Panc1 (cell line): ENCODE results near the gene APOL4. TPM values are rescaled to one million over a fixed set of nuclear protein-coding genes. Genes with fewer than 3 reads are reported as not detected.
A peak's percentile ranks its signal among the peaks of the same experiment; 100 is the strongest.

Source experiments
- ATAC-seq: fragments of 200-7000 bp; cut with Tn5 transposase; 2 replicates; pipeline ENCODE4 v1.9.1; 2020; ENCODE audit warnings: mild to moderate bottlenecking, moderate library complexity
- BruUV-seq: library from RNA; stranded (reverse); fragments of 400-500 nt; replicated peaks from 2 replicates; lab custom pipeline; 2021; lab: Mats Ljungman, UMichigan
- CTCF ChIA-PET: fragments of 300-600 bp; sonication (Branson Sonifier 250); formaldehyde crosslinking; loops from one replicate; lab custom pipeline; 2022; ENCODE audit warnings: antibody characterized with exemption; lab: Charles Lee
- POLR2A ChIA-PET: fragments of 300-600 bp; sonication (Branson Sonifier 250); formaldehyde crosslinking; loops from one replicate; lab custom pipeline; 2022; ENCODE audit warnings: antibody characterized with exemption; lab: Charles Lee
- DNase-seq: peaks from one replicate; pipeline ENCODE4 v3.0.0-alpha.2; 2010; ENCODE audit warnings: low read depth, low spot score
- H3K27ac ChIP-seq: 2 replicates; pipeline ENCODE4 v1.5.1; 2011; ENCODE audit warnings: mild to moderate bottlenecking, low read length, inconsistent platforms
- H3K27me3 ChIP-seq: fragments of 200-500 bp; sonication (Bioruptor generic); 2 replicates; pipeline ENCODE4 v1.6.0; 2014; ENCODE audit warnings: low read length, inconsistent platforms; ENCODE audit not compliant: control insufficient read depth, insufficient read depth
- H3K36me3 ChIP-seq: fragments of 200-500 bp; sonication (Bioruptor generic); 2 replicates; pipeline ENCODE4 v1.5.1; 2014; ENCODE audit warnings: inconsistent platforms, mild to moderate bottlenecking, low read length, moderate library complexity; ENCODE audit not compliant: control insufficient read depth, insufficient read depth
- H3K4me1 ChIP-seq: 2 replicates; pipeline ENCODE4 v1.5.1; 2011; ENCODE audit warnings: inconsistent platforms, mild to moderate bottlenecking, low read length, moderate library complexity; ENCODE audit not compliant: control insufficient read depth, insufficient read depth
- H3K4me3 ChIP-seq, 2 experiments: 2 replicates each; pipeline ENCODE4 v1.5.1; 2011 to 2012; ENCODE audit warnings: low read depth in 2 of 2, low read length in 2 of 2, mild to moderate bottlenecking in 2 of 2, inconsistent platforms in 1 of 2, moderate library complexity in 1 of 2
- H3K9me3 ChIP-seq: fragments of 200-500 bp; sonication (Bioruptor generic); 2 replicates; pipeline ENCODE4 v1.5.1; 2014; ENCODE audit warnings: low read depth, mild to moderate bottlenecking, inconsistent platforms, low read length, moderate library complexity; ENCODE audit not compliant: control insufficient read depth, insufficient read depth
- CTCF ChIP-seq: fragments of 450-650 bp; IDR thresholded peaks from 2 replicates; pipeline ENCODE4 v1.5.1; 2017; ENCODE audit warnings: mild to moderate bottlenecking
- POLR2AphosphoS5 ChIP-seq: IDR thresholded peaks from 2 replicates; pipeline ENCODE4 v1.6.1; 2012; ENCODE audit warnings: mild to moderate bottlenecking, low read depth, low read length, moderate library complexity
- REST ChIP-seq, 2 experiments: IDR thresholded peaks; 2 replicates each; pipeline ENCODE4 v1.6.1; 2011 to 2012; ENCODE audit warnings: low read depth in 2 of 2, control low read depth in 1 of 2, low read length in 1 of 2, mild to moderate bottlenecking in 1 of 2, moderate library complexity in 1 of 2; ENCODE audit not compliant: insufficient read depth in 1 of 2
- SIN3A ChIP-seq: IDR thresholded peaks from 2 replicates; pipeline ENCODE4 v1.6.1; 2012; ENCODE audit warnings: low read depth, mild to moderate bottlenecking, low read length, moderate library complexity, borderline replicate concordance; ENCODE audit not compliant: insufficient read depth
- TCF7L2 ChIP-seq: IDR thresholded peaks from 2 replicates; pipeline ENCODE4 v1.6.1; 2011; ENCODE audit warnings: mild to moderate bottlenecking, low read depth, low read length, inconsistent platforms
- in situ Hi-C: cut with HindIII; loops from 2 replicates; pipeline ENCODE4 v1.10.0; 2016; ENCODE audit warnings: low sequenced_read_pairs, low pct_unique_long_range_greater_than_20kb
- intact Hi-C: fragments of 100-400 bp; cut with micrococcal nuclease; formaldehyde crosslinking; loops from one replicate; pipeline ENCODE4 v1.10.0; 2022; ENCODE audit not compliant: unreplicated experiment
- total RNA-seq: library from RNA; stranded (reverse); gene quantifications from one replicate; pipeline ENCODE4 v1.2.1, GENCODE V29; 2021; ENCODE audit not compliant: unreplicated experiment

The APOL4 gene
- total RNA-seq, 1 experiment from 2014 or later, result not detected

GRCh38 chr22:36180928-36181327 lies 20.7 kb downstream of the APOL4 start:
- no peak overlapping the region for H3K4me3 ChIP-seq
- H3K4me1 ChIP-seq, result no peaks in the 10 kb centered on the region
- in situ Hi-C loops (no loop called here), intact Hi-C loops (loop anchor here (2.0 kb wide), 1 partner anchor 36 kb away; no protein-coding TSS in a partner anchor)
- TF ChIP-seq POLR2AphosphoS5 (no peak), TCF7L2 (no peak), REST (IDR thresholded peaks at IDR 0.05; ENCODE audit: insufficient read depth in 1 of 2, low read depth in 2 of 2, low read length in 1 of 2) (no peak), SIN3A (no peak), CTCF (no peak)
- H3K9me3 ChIP-seq, result no peaks in the 10 kb centered on the region
- no peaks in the 10 kb centered on the region for H3K27me3 ChIP-seq
- ChIA-PET CTCF (interaction anchor here (0.5 to 0.6 kb wide), 2 partner anchors 36 to 111 kb away, joined by 3 to 9 read pairs; no protein-coding TSS in a partner anchor), POLR2A (no interaction called here)
- no TSS peak for BruUV-seq
- H3K36me3 ChIP-seq, result no peaks in the 10 kb centered on the region
- ATAC-seq (no peak), DNase-seq (no peak)
- H3K27ac ChIP-seq, result no peak overlapping the region

- no peak overlapping the region for H3K4me3 ChIP-seq
- BruUV-seq, result no TSS peak
- peak; percentile 92 for ATAC-seq
- intact Hi-C loops, result loop anchor here (2.0 kb wide), 1 partner anchor 35 kb away; no protein-coding TSS in a partner anchor
- peak; percentile 18 for DNase-seq
- POLR2A ChIA-PET, result no interaction called here
- CTCF ChIA-PET, result interaction anchor here (0.5 to 0.9 kb wide), 4 partner anchors 24 to 110 kb away, joined by 3 to 9 read pairs (median 3); no protein-coding TSS in a partner anchor
- no peaks in the 10 kb centered on the region for H3K27me3 ChIP-seq
- H3K36me3 ChIP-seq, result no peaks in the 10 kb centered on the region
- no peaks in the 10 kb centered on the region for H3K9me3 ChIP-seq
- no peaks in the 10 kb centered on the region for H3K4me1 ChIP-seq
- TF ChIP-seq TCF7L2 (no peak), CTCF (peak; percentile 84)
- in situ Hi-C loops, result no loop called here
- H3K27ac ChIP-seq, result no peak overlapping the region
These were observed 21.4 kb downstream of the APOL4 start for GRCh38 chr22:36180038-36180880.
